H9 (cell line): ENCODE data around the gene C1orf198. TPM values are rescaled to one million over a fixed set of nuclear protein-coding genes. Genes with fewer than 3 reads are reported as not detected.

Source experiments
- DNase-seq: peaks from one replicate; pipeline ENCODE4 v3.0.0-alpha.2; 2017
- H2AFZ ChIP-seq: one replicate; pipeline ENCODE4 v1.6.1; 2013; ENCODE audit warnings: mild to moderate bottlenecking, low read length, control low read depth, moderate library complexity
- H2AK5ac ChIP-seq: 2 replicates; pipeline ENCODE4 v1.6.1; 2013; ENCODE audit warnings: low read length, control low read depth, mixed read lengths; ENCODE audit not compliant: insufficient read length
- H2BK120ac ChIP-seq: one replicate; pipeline ENCODE4 v1.6.1; 2013; ENCODE audit warnings: low read depth, mild to moderate bottlenecking, low read length, control low read depth, inconsistent platforms; ENCODE audit not compliant: poor library complexity, severe bottlenecking
- H2BK12ac ChIP-seq: 2 replicates; pipeline ENCODE4 v1.6.1; 2013; ENCODE audit warnings: low read length, control low read depth, mixed read lengths, low read depth; ENCODE audit not compliant: insufficient read length
- H2BK15ac ChIP-seq: 2 replicates; pipeline ENCODE4 v1.6.1; 2013; ENCODE audit warnings: low read depth, low read length, control low read depth
- H2BK20ac ChIP-seq: one replicate; pipeline ENCODE4 v1.6.1; 2013; ENCODE audit warnings: low read depth, mild to moderate bottlenecking, low read length, control low read depth, inconsistent platforms; ENCODE audit not compliant: poor library complexity, severe bottlenecking
- H2BK5ac ChIP-seq: 2 replicates; pipeline ENCODE4 v1.6.1; 2013; ENCODE audit warnings: low read length, control low read depth, mixed read lengths; ENCODE audit not compliant: insufficient read length
- H3K14ac ChIP-seq: 2 replicates; pipeline ENCODE4 v1.6.1; 2013; ENCODE audit warnings: low read length, control low read depth; ENCODE audit not compliant: insufficient read depth
- H3K18ac ChIP-seq: 2 replicates; pipeline ENCODE4 v1.6.1; 2013; ENCODE audit warnings: low read depth, mild to moderate bottlenecking, mixed read lengths, low read length, control low read depth; ENCODE audit not compliant: insufficient read length
- H3K23ac ChIP-seq: 2 replicates; pipeline ENCODE4 v1.6.1; 2013; ENCODE audit warnings: low read length, control low read depth, mixed read lengths, low read depth; ENCODE audit not compliant: insufficient read length
- H3K23me2 ChIP-seq: 2 replicates; pipeline ENCODE4 v1.6.1; 2013; ENCODE audit warnings: low read depth, mild to moderate bottlenecking, mixed read lengths, low read length, control low read depth; ENCODE audit not compliant: insufficient read length, poor library complexity, severe bottlenecking
- H3K27ac ChIP-seq: 2 replicates; pipeline ENCODE4 v1.5.1; 2013; ENCODE audit warnings: low read length, control low read depth, mixed read lengths, low read depth; ENCODE audit not compliant: insufficient read length
- H3K27me3 ChIP-seq: 2 replicates; pipeline ENCODE4 v1.6.1; 2013; ENCODE audit warnings: low read length, control low read depth, inconsistent platforms; ENCODE audit not compliant: insufficient read depth
- H3K4ac ChIP-seq: 2 replicates; pipeline ENCODE4 v1.6.1; 2013; ENCODE audit warnings: low read depth, mild to moderate bottlenecking, control low read depth, inconsistent platforms, low read length, moderate library complexity
- H3K4me1 ChIP-seq: 2 replicates; pipeline ENCODE4 v1.6.1; 2013; ENCODE audit warnings: low read length, control low read depth, inconsistent platforms; ENCODE audit not compliant: insufficient read depth
- H3K4me2 ChIP-seq: 2 replicates; pipeline ENCODE4 v1.6.1; 2013; ENCODE audit warnings: low read length, control low read depth, mixed read lengths; ENCODE audit not compliant: insufficient read length, insufficient read depth
- H3K56ac ChIP-seq: 2 replicates; pipeline ENCODE4 v1.6.1; 2013; ENCODE audit warnings: low read depth, mild to moderate bottlenecking, mixed read lengths, low read length, control low read depth; ENCODE audit not compliant: insufficient read length
- H3K79me1 ChIP-seq: 2 replicates; pipeline ENCODE4 v1.6.1; 2013; ENCODE audit warnings: low read depth, mild to moderate bottlenecking, moderate library complexity, low read length, control low read depth, inconsistent platforms; ENCODE audit not compliant: insufficient read depth, poor library complexity, severe bottlenecking
- H3K79me2 ChIP-seq: 2 replicates; pipeline ENCODE4 v1.6.1; 2013; ENCODE audit warnings: low read length, control low read depth, inconsistent platforms; ENCODE audit not compliant: insufficient read depth
- H3K9ac ChIP-seq: 2 replicates; pipeline ENCODE4 v1.6.1; 2013; ENCODE audit warnings: low read length, control low read depth, mixed read lengths; ENCODE audit not compliant: insufficient read length; ENCODE audit errors: extremely low read depth
- H3K9me3 ChIP-seq: one replicate; pipeline ENCODE4 v1.6.1; 2013; ENCODE audit warnings: low read depth, low read length, inconsistent platforms; ENCODE audit not compliant: control insufficient read depth
- H3T11ph ChIP-seq: one replicate; pipeline ENCODE4 v1.6.1; 2013; ENCODE audit warnings: mild to moderate bottlenecking, low read length, control low read depth, inconsistent platforms
- H4K20me1 ChIP-seq: one replicate; pipeline ENCODE4 v1.6.1; 2013; ENCODE audit not compliant: control insufficient read depth, insufficient read length, insufficient read depth
- H4K5ac ChIP-seq: 2 replicates; pipeline ENCODE4 v1.6.1; 2013; ENCODE audit warnings: low read depth, mild to moderate bottlenecking, mixed read lengths, low read length, control low read depth; ENCODE audit not compliant: insufficient read length
- H4K8ac ChIP-seq: replicated peaks from 2 replicates; pipeline ENCODE4 v1.6.1; 2013; ENCODE audit warnings: low read length, control low read depth, mixed read lengths, low read depth; ENCODE audit not compliant: insufficient read length
- H4K91ac ChIP-seq: 2 replicates; pipeline ENCODE4 v1.6.1; 2013; ENCODE audit warnings: low read depth, mild to moderate bottlenecking, moderate library complexity, mixed read lengths, low read length, control low read depth; ENCODE audit not compliant: insufficient read length
- H3K27ac Mint-ChIP-seq, 3 experiments: 2 replicates in 2 of 3; 3 replicates in 1 of 3; pipeline ENCODE4 v1.8.0; 2020 to 2021; ENCODE audit warnings: mixed read lengths in 3 of 3, mild to moderate bottlenecking in 1 of 3, moderate library complexity in 1 of 3
- H3K27me3 Mint-ChIP-seq: 2 replicates; pipeline ENCODE4 v1.8.0; 2021; ENCODE audit warnings: low read depth, mild to moderate bottlenecking, moderate library complexity, mixed read lengths
- H3K36me3 Mint-ChIP-seq, 3 experiments: 2 replicates in 2 of 3; 3 replicates in 1 of 3; pipeline ENCODE4 v1.8.0; 2020 to 2021; ENCODE audit warnings: low read depth in 3 of 3, mixed read lengths in 3 of 3; ENCODE audit not compliant: insufficient read depth in 1 of 3
- H3K4me1 Mint-ChIP-seq, 2 experiments: 2 replicates each; pipeline ENCODE4 v1.8.0; 2020; ENCODE audit warnings: mixed read lengths in 2 of 2
- H3K4me3 Mint-ChIP-seq, 2 experiments: 2 replicates in 1 of 2; 3 replicates in 1 of 2; pipeline ENCODE4 v1.8.0; 2020 to 2021; ENCODE audit warnings: mild to moderate bottlenecking in 2 of 2, mixed read lengths in 2 of 2, moderate library complexity in 1 of 2
- H3K9me3 Mint-ChIP-seq, 2 experiments: 2 replicates in 1 of 2; 3 replicates in 1 of 2; pipeline ENCODE4 v1.8.0; 2020; ENCODE audit warnings: mild to moderate bottlenecking in 2 of 2, mixed read lengths in 2 of 2, moderate library complexity in 1 of 2
- WGBS: extraction: QIAGEN DNeasy Blood & Tissue Kit; methylation state at CpG from one replicate; pipeline ENCODE4 v1.1.7; 2013; ENCODE audit warnings: missing lambda C conversion rate, low lambda C conversion rate, mixed read lengths; ENCODE audit not compliant: insufficient read length; ENCODE audit errors: extremely low coverage; 5-methylcytosine and 5-hydroxymethylcytosine counted together
- total RNA-seq: library from RNA; stranded (reverse); gene quantifications from 2 replicates; pipeline ENCODE4 v1.2.1, GENCODE V29; 2021
- TF ChIP-seq, protein P1 (sequence below): fragments of 200-600 bp; sonication (generic); conservative IDR thresholded peaks from 3 replicates; pipeline ENCODE4 v1.8.0; 2021; ENCODE audit warnings: antibody characterized with exemption, mild to moderate bottlenecking

Gene C1orf198
- total RNA-seq, 1 experiment from 2014 or later, result 28.9 TPM

DNA sequence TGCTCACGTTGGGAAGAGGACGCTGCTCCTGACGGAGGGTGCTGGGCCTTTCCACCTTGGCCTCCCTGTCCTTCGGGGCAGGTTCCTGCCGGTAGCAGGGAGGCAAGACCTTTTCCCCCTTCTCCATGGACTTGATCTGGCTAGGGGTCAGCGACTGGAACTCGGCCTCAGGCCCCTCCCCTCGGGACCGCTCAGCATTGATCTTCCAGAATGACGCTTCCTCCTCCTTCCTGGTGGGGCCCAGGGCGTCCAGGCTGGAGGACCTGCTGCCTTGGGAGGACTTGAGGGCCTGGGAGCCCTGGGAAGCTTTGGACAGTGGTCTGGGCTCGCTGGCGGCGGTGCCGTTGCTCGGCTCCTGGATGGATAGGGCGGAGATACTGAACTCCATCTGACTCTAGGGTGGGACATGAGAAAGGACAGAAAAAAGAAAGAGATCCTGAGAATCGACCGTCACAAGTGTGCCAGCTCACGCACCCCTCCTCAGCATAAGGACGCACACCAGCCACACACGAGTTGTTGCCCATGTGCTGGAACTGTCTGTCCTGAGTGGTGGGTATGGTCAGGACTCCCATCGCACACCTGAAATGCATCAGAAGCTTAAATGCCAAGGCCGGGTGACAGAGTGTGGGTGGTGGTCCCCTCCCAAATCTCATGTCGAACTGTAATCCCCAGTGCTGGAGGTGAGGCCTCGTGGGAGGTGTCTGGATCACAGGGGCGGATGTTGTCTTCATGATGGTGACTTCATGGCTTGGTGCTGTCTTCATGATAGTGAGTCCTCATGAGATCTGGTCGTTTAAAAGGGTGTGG lies 24.6 kb downstream of the C1orf198 start:
- peak overlapping the region in 1 of 3 experiments; percentile 78; a peak in 2 of 7 replicates for H3K27ac Mint-ChIP-seq
- H3K9ac ChIP-seq, result no peak overlapping the region

More for the DNA sequence above, 24.6 kb downstream of the C1orf198 start:
- Histone ChIP-seq H3K79me2 (no peaks in the 10 kb centered on the region), H3K23me2 (no peaks in the 10 kb centered on the region), H3K79me1 (no peaks in the 10 kb centered on the region), H2BK120ac (no peak overlapping the region), H4K8ac (no peak overlapping the region), H2BK5ac (no peak overlapping the region), H4K20me1 (no peaks in the 10 kb centered on the region), H2AK5ac (no peak overlapping the region), H3K23ac (no peak overlapping the region), H4K5ac (no peak overlapping the region), H3K27me3 (no peaks in the 10 kb centered on the region), H4K91ac (no peak overlapping the region), H3K4me2 (no peak overlapping the region), H3K9me3 (no peaks in the 10 kb centered on the region), H3K18ac (no peak overlapping the region), H2BK15ac (no peak overlapping the region), H3K4ac (no peak overlapping the region), H2BK12ac (no peak overlapping the region), H3K27ac (no peak overlapping the region), H3T11ph (no peak overlapping the region), H3K4me1 (no peaks in the 10 kb centered on the region), H3K56ac (no peak overlapping the region), H2AFZ (no peak overlapping the region), H2BK20ac (no peak overlapping the region), H3K14ac (no peak overlapping the region)
- H3K36me3 Mint-ChIP-seq, result peaks cover 16 to 44% (median 37%) of the 10 kb centered on the region in 3 experiments; a peak in 6 of 7 replicates
- TF ChIP-seq, protein P1, sequence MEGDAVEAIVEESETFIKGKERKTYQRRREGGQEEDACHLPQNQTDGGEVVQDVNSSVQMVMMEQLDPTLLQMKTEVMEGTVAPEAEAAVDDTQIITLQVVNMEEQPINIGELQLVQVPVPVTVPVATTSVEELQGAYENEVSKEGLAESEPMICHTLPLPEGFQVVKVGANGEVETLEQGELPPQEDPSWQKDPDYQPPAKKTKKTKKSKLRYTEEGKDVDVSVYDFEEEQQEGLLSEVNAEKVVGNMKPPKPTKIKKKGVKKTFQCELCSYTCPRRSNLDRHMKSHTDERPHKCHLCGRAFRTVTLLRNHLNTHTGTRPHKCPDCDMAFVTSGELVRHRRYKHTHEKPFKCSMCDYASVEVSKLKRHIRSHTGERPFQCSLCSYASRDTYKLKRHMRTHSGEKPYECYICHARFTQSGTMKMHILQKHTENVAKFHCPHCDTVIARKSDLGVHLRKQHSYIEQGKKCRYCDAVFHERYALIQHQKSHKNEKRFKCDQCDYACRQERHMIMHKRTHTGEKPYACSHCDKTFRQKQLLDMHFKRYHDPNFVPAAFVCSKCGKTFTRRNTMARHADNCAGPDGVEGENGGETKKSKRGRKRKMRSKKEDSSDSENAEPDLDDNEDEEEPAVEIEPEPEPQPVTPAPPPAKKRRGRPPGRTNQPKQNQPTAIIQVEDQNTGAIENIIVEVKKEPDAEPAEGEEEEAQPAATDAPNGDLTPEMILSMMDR, result no peak
- H3K4me1 Mint-ChIP-seq, result peaks cover 0 to 3% of the 10 kb centered on the region in 2 experiments; a peak in 1 of 4 replicates
- H3K27me3 Mint-ChIP-seq, result no peaks in the 10 kb centered on the region
- DNase-seq, result no peak
- no peak overlapping the region for H3K4me3 Mint-ChIP-seq
- no CpG with 5 or more reads among the region's 28 CpGs for WGBS
- no peaks in the 10 kb centered on the region for H3K9me3 Mint-ChIP-seq
